ENCODE results near the gene DNAH8.

GRCh38 chr6:38815250-38815649 is 100.1 kb downstream of the DNAH8 start:
- TF ChIP-seq CTCF (IDR thresholded peaks at IDR 0.05) (no peak), EZH2phosphoT487 (IDR thresholded peaks at IDR 0.05) (no peak)

All from neural progenitor cell (in vitro differentiated cells).